COR-L47 (cell line): ENCODE measurements around the gene SLC25A13.
A peak's percentile ranks its signal among the peaks of the same experiment; 100 is the strongest.
"Not testable (repeated sequence)": the region's sequence is repeated elsewhere in the genome, so short reads cannot be mapped to it uniquely, and the experiment has no call there.

Experiments
- DNase-seq: peaks from one replicate; lab custom pipeline; 2025; lab: John Stamatoyannopoulos, UW

SLC25A13 gene

GRCh38 chr7:96321658-96322372, at the start of gene SLC25A13:
Gene SLC25A13, minus strand, starts transcription at chr7:96322098. Its CDS starts 142 bp downstream, at chr7:96321956.
- DNase-seq = peak; percentile 52

- DNase-seq = not testable (repeated sequence)
These were observed 44.0 kb upstream of the SLC25A13 start for GRCh38 chr7:96365916-96366315.

- no peak for DNase-seq
These were observed 39.4 kb upstream of the SLC25A13 start for GRCh38 chr7:96361116-96361857.

- no peak for DNase-seq
These were observed 38.0 kb upstream of the SLC25A13 start for GRCh38 chr7:96359876-96360275.

GRCh38 chr7:96358236-96358971, 36.5 kb upstream of the SLC25A13 start:
- DNase-seq = not testable (repeated sequence)

- no peak for DNase-seq
These were observed 34.1 kb upstream of the SLC25A13 start for GRCh38 chr7:96355990-96356506.

- no peak for DNase-seq
These were observed 33.0 kb upstream of the SLC25A13 start for GRCh38 chr7:96354881-96355280.

GRCh38 chr7:96349572-96349971, 27.7 kb upstream of the SLC25A13 start:
- no peak for DNase-seq

- no peak for DNase-seq
These were observed 25.6 kb upstream of the SLC25A13 start for GRCh38 chr7:96347471-96347870.

GRCh38 chr7:96346293-96346953, 24.5 kb upstream of the SLC25A13 start:
- no peak for DNase-seq

- no peak for DNase-seq
These were observed 22.3 kb upstream of the SLC25A13 start for GRCh38 chr7:96344236-96344635.

- no peak for DNase-seq
These were observed 20.2 kb upstream of the SLC25A13 start for GRCh38 chr7:96342049-96342448.

GRCh38 chr7:96337519-96337918, 15.6 kb upstream of the SLC25A13 start:
- no peak for DNase-seq

GRCh38 chr7:96332325-96332724, 10.4 kb upstream of the SLC25A13 start:
- DNase-seq = no peak

- no peak for DNase-seq
These were observed 9.9 kb upstream of the SLC25A13 start for GRCh38 chr7:96331775-96332174.

GRCh38 chr7:96331233-96331632, 9.3 kb upstream of the SLC25A13 start:
- DNase-seq = no peak

- no peak for DNase-seq
These were observed 8.3 kb upstream of the SLC25A13 start for GRCh38 chr7:96330193-96330592.

GRCh38 chr7:96329241-96329640, 7.3 kb upstream of the SLC25A13 start:
- peak; percentile 68 for DNase-seq

GRCh38 chr7:96328016-96328415, 6.1 kb upstream of the SLC25A13 start:
- no peak for DNase-seq

- DNase-seq = peak; percentile 86
These were observed 5.5 kb upstream of the SLC25A13 start for GRCh38 chr7:96327429-96327828.

- DNase-seq = not testable (repeated sequence)
These were observed 4.9 kb upstream of the SLC25A13 start for GRCh38 chr7:96326752-96327151.
